SK-N-SH (cell line): ENCODE results near the gene NUP133. TPM values are rescaled to one million over a fixed set of nuclear protein-coding genes. Genes with fewer than 3 reads are reported as not detected.

ENCODE experiments used
- CTCF ChIA-PET: fragments of 300-600, 350-600 bp; formaldehyde crosslinking; extraction: SDS; loops from one replicate; lab custom pipeline; 2021; lab: Yijun Ruan, JAX
- POLR2A ChIA-PET: fragments of 350-600 bp; sonication (Branson Sonifier 250); formaldehyde crosslinking; extraction: SDS; loops from one replicate; lab custom pipeline; 2020; ENCODE audit warnings: antibody characterized with exemption, inconsistent platforms; lab: Yijun Ruan, JAX
- DNase-seq: peaks from one replicate; pipeline ENCODE4 v3.0.0; 2012
- H2AFZ ChIP-seq: fragments of 200-600 bp; sonication (generic); 2 replicates; pipeline ENCODE4 v1.8.1; 2016; ENCODE audit warnings: antibody characterized with exemption, mild to moderate bottlenecking, low read depth
- H3F3A ChIP-seq: fragments of 200-600 bp; sonication (generic); replicated peaks from 2 replicates; pipeline ENCODE3; 2016; ENCODE audit warnings: antibody characterized with exemption, mild to moderate bottlenecking; ENCODE audit not compliant: insufficient read depth
- H3K27ac ChIP-seq, 2 experiments: fragments of 200-500 bp in 1 of 2; fragments of 200-600 bp in 1 of 2; sonication (Bioruptor generic) in 1 of 2; sonication (generic), shearing (Covaris generic) in 1 of 2; 2 replicates each; pipeline versions ENCODE4 v1.5.1 to v1.6.1; 2014 to 2016; ENCODE audit warnings: low read depth in 2 of 2, inconsistent platforms in 1 of 2, low read length in 1 of 2, mild to moderate bottlenecking in 1 of 2, mixed read lengths in 1 of 2
- H3K27me3 ChIP-seq: fragments of 200-600 bp; sonication (generic), shearing (Covaris generic); 2 replicates; pipeline ENCODE4 v1.6.1; 2016; ENCODE audit warnings: mixed run types; ENCODE audit not compliant: insufficient read depth
- H3K36me3 ChIP-seq, 2 experiments: fragments of 200-500 bp in 1 of 2; fragments of 200-600 bp in 1 of 2; sonication (Bioruptor generic) in 1 of 2; sonication (generic) in 1 of 2; replicated peaks in 1 of 2; 2 replicates each; pipeline versions ENCODE3 to v1.5.1; 2014 to 2016; ENCODE audit warnings: low read length in 1 of 2, mild to moderate bottlenecking in 1 of 2; ENCODE audit not compliant: insufficient read depth in 2 of 2, control insufficient read depth in 1 of 2
- H3K4me1 ChIP-seq, 2 experiments: fragments of 200-500 bp in 1 of 2; fragments of 200-600 bp in 1 of 2; sonication (Bioruptor generic) in 1 of 2; sonication (generic), shearing (Covaris generic) in 1 of 2; 2 replicates each; pipeline versions ENCODE4 v1.5.1 to v1.6.1; 2014 to 2016; ENCODE audit warnings: low read depth in 1 of 2, low read length in 1 of 2, mixed run types in 1 of 2; ENCODE audit not compliant: insufficient read depth in 2 of 2, control insufficient read depth in 1 of 2
- H3K4me2 ChIP-seq: fragments of 200-600 bp; sonication (generic), shearing (Covaris generic); 2 replicates; pipeline ENCODE4 v1.6.1; 2017; ENCODE audit warnings: mixed run types
- H3K4me3 ChIP-seq, 2 experiments: fragments of 200-500 bp in 1 of 2; fragments of 200-600 bp in 1 of 2; sonication (Bioruptor generic) in 1 of 2; sonication (generic), shearing (Covaris generic) in 1 of 2; 2 replicates each; pipeline versions ENCODE4 v1.5.1 to v1.8.1; 2014 to 2016; ENCODE audit warnings: low read depth in 2 of 2, inconsistent platforms in 1 of 2, low read length in 1 of 2, mild to moderate bottlenecking in 1 of 2, mixed read lengths in 1 of 2, moderate library complexity in 1 of 2
- H3K79me2 ChIP-seq: fragments of 200-600 bp; sonication (generic); 2 replicates; pipeline ENCODE4 v1.8.1; 2017; ENCODE audit warnings: mild to moderate bottlenecking; ENCODE audit not compliant: insufficient read depth
- H3K9ac ChIP-seq: fragments of 200-600 bp; sonication (generic); 2 replicates; pipeline ENCODE4 v1.6.1; 2017; ENCODE audit warnings: mixed run types
- H3K9me2 ChIP-seq: fragments of 200-600 bp; sonication (generic); 2 replicates; pipeline ENCODE4 v1.6.1; 2017; ENCODE audit warnings: mixed run types
- H3K9me3 ChIP-seq: fragments of 200-600 bp; sonication (generic); 2 replicates; pipeline ENCODE4 v1.6.1; 2017; ENCODE audit warnings: mixed run types, mild to moderate bottlenecking, moderate library complexity
- H4K20me1 ChIP-seq: fragments of 200-600 bp; sonication (generic); 2 replicates; pipeline ENCODE4 v1.6.1; 2017; ENCODE audit warnings: mild to moderate bottlenecking, mixed run types; ENCODE audit not compliant: insufficient read depth
- CTCF ChIP-seq: fragments of 200-600 bp; sonication (generic); IDR thresholded peaks from 2 replicates; pipeline ENCODE4 v1.6.1; 2017; ENCODE audit warnings: antibody characterized with exemption, mild to moderate bottlenecking, moderate library complexity
- FOSL2 ChIP-seq: IDR thresholded peaks from 2 replicates; pipeline ENCODE4 v1.4.0; 2012; ENCODE audit warnings: low read depth, mild to moderate bottlenecking, moderate library complexity, borderline replicate concordance
- FOXJ3 ChIP-seq: sonication (generic); formaldehyde crosslinking; IDR thresholded peaks from 2 replicates; pipeline ENCODE4 v1.5.1; 2020; ENCODE audit warnings: mild to moderate bottlenecking, missing genetic modification reagents
- JUND ChIP-seq: IDR thresholded peaks from 2 replicates; pipeline ENCODE4 v1.4.0; 2012
- MAX ChIP-seq: IDR thresholded peaks from 2 replicates; pipeline ENCODE4 v1.4.0; 2012; ENCODE audit warnings: low read depth
- MXI1 ChIP-seq: IDR thresholded peaks from 2 replicates; pipeline ENCODE4 v1.6.1; 2012; ENCODE audit warnings: mild to moderate bottlenecking, low read depth, low read length, improper control_type of control experiment
- NFIC ChIP-seq: IDR thresholded peaks from 2 replicates; pipeline ENCODE4 v1.4.0; 2012; ENCODE audit warnings: borderline replicate concordance
- NRF1 ChIP-seq: IDR thresholded peaks from 2 replicates; pipeline ENCODE4 v1.6.1; 2012; ENCODE audit warnings: low read depth, mild to moderate bottlenecking, low read length
- PBX3 ChIP-seq: IDR thresholded peaks from 2 replicates; pipeline ENCODE4; 2012
- POLR2AphosphoS5 ChIP-seq: IDR thresholded peaks from 2 replicates; pipeline ENCODE4 v1.6.1; 2012; ENCODE audit warnings: low read depth, low read length
- RAD21 ChIP-seq: IDR thresholded peaks from 2 replicates; pipeline ENCODE4 v1.6.1; 2012; ENCODE audit warnings: mild to moderate bottlenecking, low read length
- RCOR1 ChIP-seq: fragments of 150-350 bp; IDR thresholded peaks from 2 replicates; pipeline ENCODE4 v1.6.1; 2017; ENCODE audit warnings: antibody characterized with exemption, low read length
- RXRA ChIP-seq: IDR thresholded peaks from 2 replicates; pipeline ENCODE4 v1.4.0; 2012; ENCODE audit warnings: low read depth, mild to moderate bottlenecking, borderline replicate concordance
- SIN3A ChIP-seq: IDR thresholded peaks from 2 replicates; pipeline ENCODE4 v1.6.1; 2012; ENCODE audit warnings: low read depth, mild to moderate bottlenecking, low read length, moderate library complexity, borderline replicate concordance
- SMC3 ChIP-seq: IDR thresholded peaks from 2 replicates; pipeline ENCODE4 v1.6.1; 2012; ENCODE audit warnings: low read depth, low read length, improper control_type of control experiment
- TEAD4 ChIP-seq: IDR thresholded peaks from 2 replicates; pipeline ENCODE4 v1.4.0; 2012; ENCODE audit warnings: mild to moderate bottlenecking, borderline replicate concordance; ENCODE audit not compliant: insufficient read depth
- USF1 ChIP-seq: IDR thresholded peaks from 2 replicates; pipeline ENCODE4 v1.4.0; 2012; ENCODE audit warnings: low read depth, borderline replicate concordance
- WGBS: methylation state at CpG from one replicate; pipeline ENCODE4 v1.1.6; 2017; ENCODE audit warnings: low lambda C conversion rate; 5-methylcytosine and 5-hydroxymethylcytosine counted together
- polyA plus RNA-seq, 3 experiments: library from polyadenylated mRNA; depleted of rRNA; stranded (reverse); fragments of >200 nt; gene quantifications; 2 replicates each; pipeline ENCODE4 v1.2.3, GENCODE V29; 2012

The NUP133 gene
- polyA plus RNA-seq, 1 of the 3 experiments (the other 2 are of a cell fraction) = 10.9 TPM

- no peak overlapping the region for H3K4me2 ChIP-seq
- H3F3A ChIP-seq = peaks cover 15% of the 10 kb centered on the region
- no peak overlapping the region for H3K4me3 ChIP-seq
- H3K27me3 ChIP-seq = no peaks in the 10 kb centered on the region
- 98% methylated on average over 3 of the region's 3 CpGs for WGBS
- no peak for DNase-seq
- no peaks in the 10 kb centered on the region for H3K9me2 ChIP-seq
- no peak overlapping the region for H3K27ac ChIP-seq
- no peaks in the 10 kb centered on the region for H3K9me3 ChIP-seq
- ChIA-PET POLR2A (no interaction called here), CTCF (interaction anchor here (1.1 to 1.4 kb wide), 2 partner anchors 44 to 211 kb away, joined by 3 to 4 read pairs; no protein-coding TSS in a partner anchor)
- H3K36me3 ChIP-seq = peaks cover 18 to 26% of the 10 kb centered on the region in 2 experiments
- H3K4me1 ChIP-seq = peaks cover 4 to 9% of the 10 kb centered on the region in 2 experiments; a peak in 1 of 4 replicates
- H3K79me2 ChIP-seq = no peaks in the 10 kb centered on the region
- H3K9ac ChIP-seq = no peak overlapping the region
- H2AFZ ChIP-seq = no peak overlapping the region
- H4K20me1 ChIP-seq = no peaks in the 10 kb centered on the region
- TF ChIP-seq FOXJ3 (no peak), CTCF (no peak), RXRA (no peak), POLR2AphosphoS5 (no peak), MAX (no peak), PBX3 (no peak), MXI1 (no peak), NRF1 (no peak), RCOR1 (no peak), TEAD4 (no peak), FOSL2 (no peak), SMC3 (no peak), USF1 (no peak), SIN3A (no peak), RAD21 (no peak), NFIC (no peak), JUND (no peak)
Measured at GRCh38 chr1:229438021-229438420, 70.1 kb downstream of the NUP133 start.
